Rectal smooth muscle tissue (tissue), 1 donor: ENCODE data around the gene ZNF578.
"Not testable (repeated sequence)": the region's sequence is repeated elsewhere in the genome, so short reads cannot be mapped to it uniquely, and the experiment has no call there.

ENCODE experiments used
- H3K27ac ChIP-seq: one replicate; pipeline ENCODE4 v1.7.0; 2013; ENCODE audit warnings: low read depth, low read length, inconsistent platforms
- H3K27me3 ChIP-seq: one replicate; pipeline ENCODE4 v1.7.0; 2013; ENCODE audit warnings: low read length; ENCODE audit not compliant: control insufficient read depth, insufficient read depth
- H3K36me3 ChIP-seq: one replicate; pipeline ENCODE4 v1.7.0; 2013; ENCODE audit warnings: low read length; ENCODE audit not compliant: control insufficient read depth, insufficient read depth
- H3K4me1 ChIP-seq: one replicate; pipeline ENCODE4 v1.7.0; 2013; ENCODE audit warnings: low read length; ENCODE audit not compliant: control insufficient read depth, insufficient read depth
- H3K4me3 ChIP-seq: one replicate; pipeline ENCODE4 v1.7.0; 2013; ENCODE audit warnings: low read length
- H3K9ac ChIP-seq: one replicate; pipeline ENCODE4 v1.7.0; 2013; ENCODE audit warnings: low read length

The ZNF578 gene

GRCh38 chr19:52542984-52543664 lies 89.8 kb downstream of the ZNF578 start:
- no peak overlapping the region for H3K9ac ChIP-seq
- peaks cover 15% of the 10 kb centered on the region for H3K36me3 ChIP-seq
- H3K4me1 ChIP-seq, result no peaks in the 10 kb centered on the region
- no peaks in the 10 kb centered on the region for H3K27me3 ChIP-seq
- no peak overlapping the region for H3K4me3 ChIP-seq
- H3K27ac ChIP-seq, result no peak overlapping the region

GRCh38 chr19:52554216-52554971 lies 101.0 kb downstream of the ZNF578 start:
- H3K4me1 ChIP-seq, result no peaks in the 10 kb centered on the region
- no peaks in the 10 kb centered on the region for H3K27me3 ChIP-seq
- no peak overlapping the region for H3K9ac ChIP-seq
- H3K4me3 ChIP-seq, result peak overlapping the region; percentile 39
- peaks cover 24% of the 10 kb centered on the region for H3K36me3 ChIP-seq
- no peak overlapping the region for H3K27ac ChIP-seq

GRCh38 chr19:52557231-52557995 lies 104.1 kb downstream of the ZNF578 start:
- Histone ChIP-seq H3K9ac (no peak overlapping the region), H3K4me1 (no peaks in the 10 kb centered on the region), H3K36me3 (peaks cover 23% of the 10 kb centered on the region), H3K27me3 (no peaks in the 10 kb centered on the region), H3K27ac (no peak overlapping the region), H3K4me3 (no peak overlapping the region)

GRCh38 chr19:52558732-52559445 lies 105.5 kb downstream of the ZNF578 start:
- H3K4me1 ChIP-seq, H3K9ac ChIP-seq, H3K27me3 ChIP-seq, H3K4me3 ChIP-seq, H3K27ac ChIP-seq: not testable (repeated sequence)
- H3K36me3 ChIP-seq, result peaks cover 15% of the 10 kb centered on the region

- H3K36me3 ChIP-seq, H3K9ac ChIP-seq, H3K4me1 ChIP-seq, H3K27ac ChIP-seq, H3K4me3 ChIP-seq, H3K27me3 ChIP-seq: not testable (repeated sequence)
These were observed 108.3 kb downstream of the ZNF578 start for GRCh38 chr19:52561611-52562010.
